CD4-positive, alpha-beta memory T cell (primary cell): ENCODE results near the gene KLF13. TPM values are rescaled to one million over a fixed set of nuclear protein-coding genes. Genes with fewer than 3 reads are reported as not detected.

ENCODE experiments used
- CTCF ChIA-PET: fragments of 350-600 bp; sonication (Branson Sonifier 250); formaldehyde crosslinking; loops from one replicate; lab custom pipeline; 2021; ENCODE audit warnings: inconsistent platforms; ENCODE audit not compliant: partially characterized antibody; lab: Charles Lee
- POLR2A ChIA-PET: fragments of 350-600 bp; sonication (Branson Sonifier 250); formaldehyde crosslinking; loops from one replicate; lab custom pipeline; 2021; ENCODE audit not compliant: partially characterized antibody; lab: Charles Lee
- DNase-seq, 5 donors: peaks; one replicate each; pipeline versions ENCODE4 v3.0.0 to v3.0.0-alpha.2; 2020 to 2022; ENCODE audit warnings: mixed read lengths in 1 of 5
- H3K27ac ChIP-seq: one replicate; pipeline ENCODE4 v1.7.0; 2013; ENCODE audit warnings: low read depth, low read length
- H3K27me3 ChIP-seq: 2 replicates; pipeline ENCODE4 v1.7.0; 2013; ENCODE audit warnings: mild to moderate bottlenecking, low read length, moderate library complexity; ENCODE audit not compliant: insufficient read depth
- H3K36me3 ChIP-seq: 2 replicates; pipeline ENCODE4 v1.7.0; 2013; ENCODE audit warnings: mild to moderate bottlenecking, low read length, moderate library complexity; ENCODE audit not compliant: insufficient read depth
- H3K4me1 ChIP-seq: 2 replicates; pipeline ENCODE4 v1.7.0; 2013; ENCODE audit warnings: mild to moderate bottlenecking, low read length, moderate library complexity; ENCODE audit not compliant: insufficient read depth
- H3K4me3 ChIP-seq, 2 donors: one replicate each; pipeline ENCODE4 v1.7.0; 2013; ENCODE audit warnings: low read length in 2 of 2, mild to moderate bottlenecking in 1 of 2
- H3K9me3 ChIP-seq, 2 donors: one replicate each; pipeline ENCODE4 v1.7.0; 2013; ENCODE audit warnings: low read length in 2 of 2, control low read depth in 1 of 2; ENCODE audit not compliant: control insufficient read depth in 1 of 2
- H3K27ac Mint-ChIP-seq, 7 donors: one replicate each; pipeline ENCODE4 v1.8.0; 2020 to 2021; ENCODE audit warnings: mixed read lengths in 7 of 7, mild to moderate bottlenecking in 6 of 7, inconsistent platforms in 3 of 7, moderate library complexity in 3 of 7
- H3K27me3 Mint-ChIP-seq, 2 donors: one replicate each; pipeline ENCODE4 v1.8.0; 2020 to 2021; ENCODE audit warnings: mixed read lengths in 2 of 2
- H3K36me3 Mint-ChIP-seq, 2 donors: one replicate each; pipeline ENCODE4 v1.8.0; 2020 to 2021; ENCODE audit warnings: mixed read lengths in 2 of 2, inconsistent platforms in 1 of 2, mild to moderate bottlenecking in 1 of 2
- H3K4me1 Mint-ChIP-seq, 4 donors: one replicate each; pipeline ENCODE4 v1.8.0; 2020 to 2021; ENCODE audit warnings: mixed read lengths in 4 of 4, mild to moderate bottlenecking in 1 of 4
- H3K4me3 Mint-ChIP-seq, 8 donors: one replicate each; pipeline ENCODE4 v1.8.0; 2020 to 2021; ENCODE audit warnings: mixed read lengths in 8 of 8, mild to moderate bottlenecking in 7 of 8, moderate library complexity in 6 of 8, inconsistent platforms in 3 of 8
- H3K9me3 Mint-ChIP-seq, 8 donors: one replicate each; pipeline ENCODE4 v1.8.0; 2020 to 2021; ENCODE audit warnings: mixed read lengths in 8 of 8, mild to moderate bottlenecking in 5 of 8, inconsistent platforms in 3 of 8, moderate library complexity in 1 of 8
- intact Hi-C: fragments of 100-400 bp; cut with micrococcal nuclease; formaldehyde crosslinking; loops from one replicate; pipeline ENCODE4 v1.15.1; 2023
- polyA plus RNA-seq, 2 donors: library from polyadenylated mRNA; unstranded; fragments of 300-500 nt; fragmentation: Illumina TruSeq; gene quantifications; one replicate each; pipeline ENCODE4 v1.2.3, GENCODE V29; 2021
- total RNA-seq, 2 experiments: library from RNA; stranded (reverse); gene quantifications; one replicate each; pipeline ENCODE4 v1.2.3, GENCODE V29; 2021

Gene KLF13
- total and polyA plus RNA-seq, 4 experiments from 2014 or later: 22.0 to 202 (median 139) TPM

GRCh38 chr15:31371520-31372240 lies 45.0 kb downstream of the KLF13 start:
- Histone ChIP-seq H3K27me3 (no peaks in the 10 kb centered on the region), H3K4me3 (no peak overlapping the region), H3K27ac (no peak overlapping the region), H3K9me3 (no peaks in the 10 kb centered on the region), H3K4me1 (peaks cover 73% of the 10 kb centered on the region), H3K36me3 (peaks cover 43% of the 10 kb centered on the region)
- intact Hi-C loops: no loop called here
- peaks cover 0 to 4% (median 0%) of the 10 kb centered on the region in 8 donors for H3K9me3 Mint-ChIP-seq
- no peak for DNase-seq
- no peak overlapping the region for H3K4me3 Mint-ChIP-seq
- no peaks in the 10 kb centered on the region for H3K27me3 Mint-ChIP-seq
- POLR2A ChIA-PET: interaction anchor here (0.5 to 22.4 kb wide), 3 partner anchors 9 to 23 kb away, joined by 3 to 562 read pairs (median 3); no protein-coding TSS in a partner anchor
- H3K4me1 Mint-ChIP-seq: peaks cover 46 to 92% (median 68%) of the 10 kb centered on the region in 4 donors
- CTCF ChIA-PET: no interaction called here
- H3K36me3 Mint-ChIP-seq: peaks cover 15 to 54% of the 10 kb centered on the region in 2 donors
- H3K27ac Mint-ChIP-seq: peak overlapping the region in 2 of 7 donors; percentile 84 to 93

GRCh38 chr15:31372635-31373091 lies 46.0 kb downstream of the KLF13 start:
- H3K36me3 ChIP-seq: peaks cover 43% of the 10 kb centered on the region
- no peaks in the 10 kb centered on the region for H3K9me3 ChIP-seq
- no peaks in the 10 kb centered on the region for H3K27me3 Mint-ChIP-seq
- no peak overlapping the region for H3K27ac ChIP-seq
- peak overlapping the region in 2 of 8 donors; percentile 46 to 63 for H3K4me3 Mint-ChIP-seq
- ChIA-PET CTCF (no interaction called here), POLR2A (interaction anchor here (0.5 to 22.4 kb wide), 4 partner anchors 10 to 62 kb away, joined by 3 to 562 read pairs (median 3); no protein-coding TSS in a partner anchor)
- no peak for DNase-seq
- H3K27ac Mint-ChIP-seq: peak overlapping the region in 2 of 7 donors; percentile 51 to 70
- H3K27me3 ChIP-seq: no peaks in the 10 kb centered on the region
- H3K9me3 Mint-ChIP-seq: peaks cover 0 to 4% (median 0%) of the 10 kb centered on the region in 8 donors
- H3K4me3 ChIP-seq: no peak overlapping the region
- H3K4me1 ChIP-seq: peaks cover 65% of the 10 kb centered on the region
- H3K4me1 Mint-ChIP-seq: peaks cover 41 to 88% (median 58%) of the 10 kb centered on the region in 4 donors
- intact Hi-C loops: no loop called here
- peaks cover 15 to 59% of the 10 kb centered on the region in 2 donors for H3K36me3 Mint-ChIP-seq

GRCh38 chr15:31373096-31373865 lies 46.6 kb downstream of the KLF13 start:
- H3K27me3 ChIP-seq: no peaks in the 10 kb centered on the region
- peaks cover 43% of the 10 kb centered on the region for H3K36me3 ChIP-seq
- intact Hi-C loops: no loop called here
- H3K27ac ChIP-seq: peak overlapping the region; percentile 3
- peaks cover 15 to 62% of the 10 kb centered on the region in 2 donors for H3K36me3 Mint-ChIP-seq
- H3K9me3 ChIP-seq: no peaks in the 10 kb centered on the region
- no peaks in the 10 kb centered on the region for H3K27me3 Mint-ChIP-seq
- peaks cover 0 to 4% (median 0%) of the 10 kb centered on the region in 8 donors for H3K9me3 Mint-ChIP-seq
- H3K4me3 ChIP-seq: no peak overlapping the region
- peaks cover 65% of the 10 kb centered on the region for H3K4me1 ChIP-seq
- ChIA-PET CTCF (no interaction called here), POLR2A (interaction anchor here (0.6 to 22.4 kb wide), 4 partner anchors 11 to 106 kb away, joined by 3 to 562 read pairs (median 3); no protein-coding TSS in a partner anchor)
- H3K27ac Mint-ChIP-seq: peak overlapping the region in 3 of 7 donors; percentile 35 to 79 (median 70)
- H3K4me3 Mint-ChIP-seq: peak overlapping the region in 2 of 8 donors; percentile 3 to 70
- no peak for DNase-seq
- H3K4me1 Mint-ChIP-seq: peaks cover 35 to 86% (median 54%) of the 10 kb centered on the region in 4 donors

- ChIA-PET CTCF (interaction anchor here (0.7 kb wide), 1 partner anchor 8 kb away, joined by 3 read pairs; no protein-coding TSS in a partner anchor), POLR2A (interaction anchor here (0.6 to 1.3 kb wide), 2 partner anchors 12 to 107 kb away, joined by 3 to 4 read pairs; no protein-coding TSS in a partner anchor)
- no peak for DNase-seq
- Histone ChIP-seq H3K4me3 (no peak overlapping the region), H3K9me3 (no peaks in the 10 kb centered on the region), H3K4me1 (peaks cover 62% of the 10 kb centered on the region), H3K27ac (no peak overlapping the region), H3K27me3 (no peaks in the 10 kb centered on the region), H3K36me3 (peaks cover 43% of the 10 kb centered on the region)
- H3K4me3 Mint-ChIP-seq: no peak overlapping the region
- peaks cover 19 to 68% of the 10 kb centered on the region in 2 donors for H3K36me3 Mint-ChIP-seq
- H3K27me3 Mint-ChIP-seq: no peaks in the 10 kb centered on the region
- peak overlapping the region in 3 of 7 donors; percentile 5 to 67 (median 18) for H3K27ac Mint-ChIP-seq
- intact Hi-C loops: no loop called here
- peaks cover 0 to 4% (median 0%) of the 10 kb centered on the region in 8 donors for H3K9me3 Mint-ChIP-seq
- H3K4me1 Mint-ChIP-seq: peaks cover 34 to 86% (median 53%) of the 10 kb centered on the region in 4 donors
Measured at GRCh38 chr15:31373970-31374369, 47.3 kb downstream of the KLF13 start.

GRCh38 chr15:31374489-31374888 lies 47.9 kb downstream of the KLF13 start:
- ChIA-PET CTCF (interaction anchor here (0.7 kb wide), 1 partner anchor 9 kb away, joined by 3 read pairs; no protein-coding TSS in a partner anchor), POLR2A (interaction anchor here (1.3 kb wide), 1 partner anchor 13 kb away, joined by 4 read pairs; no protein-coding TSS in a partner anchor)

GRCh38 chr15:31374986-31375385 lies 48.4 kb downstream of the KLF13 start:
- peaks cover 52% of the 10 kb centered on the region for H3K4me1 ChIP-seq
- peaks cover 21 to 73% of the 10 kb centered on the region in 2 donors for H3K36me3 Mint-ChIP-seq

More at GRCh38 chr15:31374489-31374888, 47.9 kb downstream of the KLF13 start:
- H3K4me1 ChIP-seq: peaks cover 57% of the 10 kb centered on the region
- no peak overlapping the region for H3K27ac ChIP-seq
- intact Hi-C loops: no loop called here
- H3K9me3 Mint-ChIP-seq: peaks cover 0 to 2% (median 0%) of the 10 kb centered on the region in 8 donors
- H3K9me3 ChIP-seq: no peaks in the 10 kb centered on the region
- no peak for DNase-seq
- H3K4me3 Mint-ChIP-seq: no peak overlapping the region
- H3K27me3 ChIP-seq: no peaks in the 10 kb centered on the region
- peak overlapping the region in 3 of 7 donors; percentile 5 to 75 (median 67) for H3K27ac Mint-ChIP-seq
- no peak overlapping the region for H3K4me3 ChIP-seq
- peaks cover 22 to 73% of the 10 kb centered on the region in 2 donors for H3K36me3 Mint-ChIP-seq
- no peaks in the 10 kb centered on the region for H3K27me3 Mint-ChIP-seq
- H3K4me1 Mint-ChIP-seq: peaks cover 29 to 83% (median 49%) of the 10 kb centered on the region in 4 donors
- H3K36me3 ChIP-seq: peaks cover 43% of the 10 kb centered on the region

More at GRCh38 chr15:31374986-31375385, 48.4 kb downstream of the KLF13 start:
- H3K4me1 Mint-ChIP-seq: peaks cover 24 to 78% (median 45%) of the 10 kb centered on the region in 4 donors
- Histone ChIP-seq H3K27ac (no peak overlapping the region), H3K27me3 (no peaks in the 10 kb centered on the region), H3K36me3 (peaks cover 43% of the 10 kb centered on the region), H3K9me3 (no peaks in the 10 kb centered on the region), H3K4me3 (no peak overlapping the region)
- H3K27me3 Mint-ChIP-seq: no peaks in the 10 kb centered on the region
- intact Hi-C loops: loop anchor here (1.0 kb wide), 1 partner anchor 8 kb away; no protein-coding TSS in a partner anchor
- ChIA-PET POLR2A (interaction anchor here (1.3 kb wide), 1 partner anchor 13 kb away, joined by 4 read pairs; no protein-coding TSS in a partner anchor), CTCF (interaction anchor here (0.7 to 0.9 kb wide), 2 partner anchors 9 kb away, joined by 3 to 4 read pairs; no protein-coding TSS in a partner anchor)
- peak overlapping the region in 4 of 7 donors; percentile 10 to 75 (median 42) for H3K27ac Mint-ChIP-seq
- peak overlapping the region in 1 of 8 donors; percentile 42 for H3K4me3 Mint-ChIP-seq
- no peak for DNase-seq
- no peaks in the 10 kb centered on the region for H3K9me3 Mint-ChIP-seq
